OCI-M2 (cell line): ENCODE results near the gene BAHCC1.
A peak's percentile ranks its signal among the peaks of the same experiment; 100 is the strongest.

Experiments
- DNase-seq: peaks from one replicate; lab custom pipeline; 2025; ENCODE audit not compliant: unreplicated experiment; lab: John Stamatoyannopoulos, UW

Gene BAHCC1

GRCh38 chr17:81386141-81386645, 9.1 kb upstream of the BAHCC1 start:
- DNase-seq: no peak

- no peak for DNase-seq
These were observed 8.6 kb upstream of the BAHCC1 start for GRCh38 chr17:81386646-81387099.

GRCh38 chr17:81387100-81388090, 7.9 kb upstream of the BAHCC1 start:
- DNase-seq: no peak

- DNase-seq: no peak
These were observed 7.1 kb upstream of the BAHCC1 start for GRCh38 chr17:81388091-81388611.

- no peak for DNase-seq
These were observed 6.5 kb upstream of the BAHCC1 start for GRCh38 chr17:81388612-81389367.

GRCh38 chr17:81389585-81389984, 5.7 kb upstream of the BAHCC1 start:
- DNase-seq: no peak

GRCh38 chr17:81390029-81390872, 5.0 kb upstream of the BAHCC1 start:
- no peak for DNase-seq

GRCh38 chr17:81390873-81391255, 4.4 kb upstream of the BAHCC1 start:
- DNase-seq: no peak

GRCh38 chr17:81391293-81391935, 3.8 kb upstream of the BAHCC1 start:
- DNase-seq: no peak

- no peak for DNase-seq
These were observed 3.0 kb upstream of the BAHCC1 start for GRCh38 chr17:81391936-81392908.

- DNase-seq: no peak
These were observed 2.2 kb upstream of the BAHCC1 start for GRCh38 chr17:81392909-81393654.

- DNase-seq: peak; percentile 92
These were observed 1.4 kb upstream of the BAHCC1 start for GRCh38 chr17:81393684-81394376.

- no peak for DNase-seq
These were observed 808 bp upstream of the BAHCC1 start for GRCh38 chr17:81394377-81394920.

- DNase-seq: no peak
These were observed 482 bp downstream of the BAHCC1 start for GRCh38 chr17:81395600-81396277.

- no peak for DNase-seq
These were observed 1.0 kb downstream of the BAHCC1 start for GRCh38 chr17:81396278-81396721.

- DNase-seq: no peak
These were observed 1.6 kb downstream of the BAHCC1 start for GRCh38 chr17:81396722-81397313.
